GM19397 (cell line): Measurements from ENCODE around the gene HES3.

Source experiments
- ATAC-seq: cut with Tn5 transposase; IDR thresholded peaks from one replicate; pipeline ENCODE4 v1.9.1; 2021; ENCODE audit warnings: mild to moderate bottlenecking, moderate library complexity; ENCODE audit not compliant: unreplicated experiment

Gene HES3, protein sequence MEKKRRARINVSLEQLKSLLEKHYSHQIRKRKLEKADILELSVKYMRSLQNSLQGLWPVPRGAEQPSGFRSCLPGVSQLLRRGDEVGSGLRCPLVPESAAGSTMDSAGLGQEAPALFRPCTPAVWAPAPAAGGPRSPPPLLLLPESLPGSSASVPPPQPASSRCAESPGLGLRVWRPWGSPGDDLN

DNA sequence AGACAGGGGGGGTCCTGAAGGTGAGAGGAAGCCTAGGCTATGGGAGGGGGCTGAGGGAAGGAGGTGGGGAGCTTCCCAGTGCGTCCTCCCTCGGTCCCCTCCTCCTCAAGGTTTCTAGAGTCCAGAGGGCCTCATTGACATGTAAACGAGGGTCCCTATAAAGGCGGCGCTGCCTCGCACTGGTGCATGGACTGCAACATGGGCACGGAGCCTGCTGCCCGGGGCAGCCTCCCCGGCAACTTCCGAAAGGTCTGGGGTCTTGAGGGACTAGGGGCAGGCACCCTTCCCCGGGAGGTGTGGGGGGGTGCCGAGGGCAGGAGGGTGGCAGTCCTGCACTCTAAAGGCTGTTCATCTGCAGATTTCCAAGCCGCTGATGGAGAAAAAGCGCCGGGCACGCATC, at the start of gene HES3:
Gene HES3, plus strand, starts transcription at position 187 of the 400 bp plus-strand sequence. Its CDS starts 187 bp downstream, at position 374.
- ATAC-seq = no peak

DNA sequence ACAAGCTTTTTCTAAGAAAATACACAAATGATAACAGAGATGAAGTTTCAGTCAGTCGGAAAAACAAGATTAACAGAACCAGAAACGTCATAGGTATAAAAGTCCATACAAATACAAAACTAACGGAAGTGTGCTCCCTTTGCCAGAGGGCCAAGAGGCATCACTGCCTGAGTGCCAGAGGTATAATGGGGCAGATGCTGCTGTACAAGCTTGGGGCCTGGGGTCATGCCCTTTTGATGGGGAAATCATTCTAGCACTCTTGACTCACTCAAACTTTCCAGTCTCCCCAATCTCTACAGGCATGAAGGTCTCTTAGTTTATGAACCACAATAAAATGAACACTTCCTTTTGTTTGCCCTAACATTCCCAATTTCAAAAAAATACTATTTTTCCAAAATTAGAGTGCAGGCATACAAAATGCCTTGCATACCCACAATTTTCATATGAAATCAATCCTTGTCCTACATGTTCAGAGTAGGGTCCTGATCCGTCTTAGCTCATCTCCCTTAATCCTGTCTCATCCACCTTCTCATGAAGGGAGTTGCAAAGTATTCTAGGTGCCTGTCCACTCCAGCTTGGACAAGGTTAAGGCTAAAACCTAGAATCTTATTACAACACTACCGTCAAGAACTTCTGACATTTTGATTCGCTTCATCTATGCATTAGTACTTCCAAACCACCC, 46.1 kb upstream of the HES3 start:
- no peak for ATAC-seq

DNA sequence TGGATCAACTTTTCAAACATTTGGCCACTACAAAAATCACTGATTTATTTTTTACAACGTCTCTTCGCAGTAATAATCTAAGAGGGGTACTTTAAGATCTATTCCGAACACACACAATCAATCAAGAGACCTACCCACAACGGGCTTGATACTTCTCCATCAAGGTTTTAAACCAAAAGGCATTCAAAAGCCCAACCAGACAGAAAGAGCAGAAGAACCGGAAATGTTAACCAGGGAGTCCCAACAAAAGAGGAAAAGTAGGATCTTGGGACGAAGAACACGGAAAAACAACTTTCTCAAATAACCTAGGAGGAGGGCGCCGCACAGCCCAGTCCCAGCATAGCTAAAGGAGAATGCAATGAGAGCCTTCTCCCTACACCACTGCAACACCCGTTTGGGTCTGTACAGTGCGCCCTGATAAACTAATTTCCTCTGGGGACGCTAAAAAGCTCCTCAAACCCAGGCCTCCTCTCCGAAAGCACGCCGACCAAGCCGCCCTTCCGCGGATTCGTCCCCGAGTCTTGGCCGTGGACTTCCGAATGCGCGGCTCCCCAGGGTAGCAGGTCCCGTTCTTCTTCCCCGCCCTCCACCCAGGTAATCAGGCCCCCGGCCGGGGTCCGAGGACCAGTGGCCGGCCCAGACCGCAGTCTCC, 45.2 kb upstream of the HES3 start:
- peak; percentile 24 for ATAC-seq

DNA sequence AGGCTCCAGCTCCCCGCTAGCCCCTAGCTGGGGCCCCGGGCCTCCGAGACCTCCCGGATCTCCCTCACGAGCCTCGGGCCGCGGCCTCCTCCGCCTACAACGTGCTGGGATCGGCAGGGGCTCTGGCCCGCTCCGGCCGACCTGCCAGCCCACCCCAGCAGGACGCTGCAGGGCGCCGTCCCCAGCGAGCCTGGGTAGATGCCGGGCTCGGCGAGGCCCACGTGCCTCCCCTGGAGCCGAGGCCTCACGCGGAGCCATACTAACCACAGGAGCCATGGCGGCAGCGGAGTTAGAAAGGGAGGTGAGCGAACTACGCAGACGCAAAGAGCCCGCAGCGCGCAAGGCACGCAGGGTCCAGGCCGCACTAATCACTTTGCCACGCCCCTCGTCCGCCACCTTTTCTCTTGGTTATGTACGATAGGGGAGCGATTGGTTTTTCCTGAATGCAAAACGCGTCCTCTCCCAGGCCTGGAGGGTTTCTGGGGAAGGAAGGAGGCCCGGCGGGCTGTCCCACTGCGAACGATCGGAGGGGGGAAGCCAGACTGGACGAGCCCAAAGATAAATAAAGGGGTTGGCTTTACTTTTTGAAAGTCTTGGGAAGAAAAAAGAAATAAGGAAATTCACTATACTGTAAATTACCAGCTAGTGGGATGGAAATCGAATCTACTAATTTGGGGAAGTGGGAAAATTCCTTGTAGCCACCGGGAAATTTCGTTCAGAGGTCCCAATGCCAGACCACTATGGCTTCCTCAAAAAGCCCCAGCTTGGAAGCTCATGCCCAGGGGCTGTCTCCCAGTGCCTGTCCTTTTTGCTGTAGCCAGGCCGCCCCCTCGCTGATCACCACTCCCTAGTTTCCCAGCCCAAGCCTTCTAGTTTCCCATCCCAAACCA, 44.4 kb upstream of the HES3 start, which contains the start of gene RPL22:
Gene RPL22, minus strand, starts transcription at position 298 of the 890 bp plus-strand sequence. Its CDS starts 22 bp downstream, at position 276.
- peak; percentile 91 for ATAC-seq

DNA sequence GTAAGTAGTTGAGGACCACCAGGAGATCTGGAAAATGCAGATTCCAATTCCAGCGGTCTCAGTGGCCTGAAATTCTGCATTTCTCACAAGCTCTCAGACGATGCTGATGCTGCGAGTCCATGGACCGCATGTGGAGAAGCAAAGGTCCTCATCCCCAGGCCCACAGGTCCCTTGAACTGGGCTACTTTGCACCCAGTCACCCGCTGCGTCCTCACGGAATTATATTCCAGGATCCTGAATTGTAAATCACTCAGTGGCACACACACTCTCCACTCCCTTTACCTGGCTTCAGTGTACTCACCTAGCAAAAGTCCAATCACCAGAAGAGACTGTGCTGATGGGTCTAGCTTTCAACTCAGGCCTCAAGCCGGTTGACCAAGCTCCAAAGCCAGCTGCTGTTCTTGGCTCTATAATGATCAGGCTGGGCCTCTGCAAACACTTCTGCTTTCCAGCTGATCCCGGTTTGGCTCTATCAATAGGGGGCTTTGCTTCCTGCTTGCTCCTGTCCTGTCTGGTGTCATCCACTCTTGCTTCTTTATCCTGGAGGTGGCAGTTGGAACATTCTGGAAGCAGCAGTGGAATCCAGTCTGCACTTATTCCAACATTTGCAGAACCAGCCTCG, 43.7 kb upstream of the HES3 start:
- ATAC-seq = no peak

DNA sequence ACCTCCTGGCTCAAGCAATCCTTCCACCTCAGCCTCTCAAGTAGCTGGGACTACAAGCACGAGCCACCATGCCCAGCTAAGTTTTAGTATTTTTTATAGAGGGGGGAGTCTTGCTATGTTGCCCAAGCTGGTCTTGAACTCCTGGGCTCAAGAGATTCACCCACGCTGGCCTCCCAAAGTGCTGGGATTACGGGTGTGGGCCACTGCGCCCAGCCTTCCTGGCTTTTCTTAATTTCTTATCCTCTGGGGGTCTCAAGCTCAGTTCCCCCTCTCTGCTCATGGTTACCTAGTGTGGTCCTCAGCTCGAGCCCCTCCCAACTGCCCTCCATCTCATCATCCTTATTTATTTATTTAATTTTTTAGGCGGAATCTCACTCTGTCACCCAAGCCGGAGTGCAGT, 41.7 kb upstream of the HES3 start:
- ATAC-seq = no peak

DNA sequence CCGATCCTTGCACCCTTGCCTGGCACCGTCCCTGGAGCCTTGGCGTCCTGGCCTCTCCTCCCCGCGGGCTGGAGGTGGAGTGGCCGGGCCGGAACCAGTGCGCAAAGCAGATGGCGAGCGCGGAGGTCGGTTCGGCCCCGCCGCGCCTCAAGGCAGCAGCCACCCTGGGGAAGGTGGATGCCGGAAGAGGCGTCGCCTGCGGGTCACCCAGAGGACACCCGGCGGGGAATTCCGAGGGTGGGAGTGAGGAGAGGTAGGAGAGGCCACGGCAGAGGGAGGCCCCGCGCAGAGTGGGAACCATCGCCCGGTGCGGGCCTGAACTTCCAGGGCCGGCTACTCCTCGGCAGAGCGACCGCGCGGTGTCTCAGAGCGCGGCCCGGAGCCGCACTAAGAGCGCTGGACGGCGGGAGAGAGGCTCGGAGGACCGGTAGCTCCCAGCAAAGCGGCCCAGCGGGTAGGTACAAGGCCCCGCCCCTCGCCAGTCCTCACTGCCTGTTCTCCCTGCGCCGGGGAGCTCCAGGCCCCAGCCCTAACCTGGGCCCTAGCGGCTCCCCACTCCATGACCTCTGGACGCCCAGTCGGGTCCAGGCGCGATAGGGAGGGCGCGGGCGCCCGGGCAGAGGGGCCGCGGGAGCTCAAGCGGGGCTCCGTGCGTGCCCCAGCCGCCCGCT, 38.0 kb upstream of the HES3 start, which contains the start of gene RNF207:
Gene RNF207, plus strand, starts transcription at position 271 of the 671 bp plus-strand sequence. CDS start 417 bp downstream, outside the sequence.
- ATAC-seq = peak; percentile 46

DNA sequence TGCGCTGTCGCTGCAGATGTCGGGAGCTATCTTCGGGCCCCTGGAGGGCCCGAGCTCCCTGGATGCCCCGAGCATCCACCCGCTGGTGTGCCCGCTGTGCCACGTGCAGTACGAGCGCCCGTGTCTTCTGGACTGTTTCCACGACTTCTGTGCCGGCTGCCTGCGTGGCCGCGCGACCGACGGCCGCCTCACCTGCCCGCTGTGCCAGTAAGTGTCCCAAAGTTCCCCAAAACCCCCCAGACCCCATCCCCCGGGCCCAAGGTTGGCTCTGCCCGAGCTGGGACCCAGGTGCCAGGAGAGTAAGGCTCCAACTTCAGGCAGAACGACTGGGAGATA, 37.5 kb upstream of the HES3 start:
- no peak for ATAC-seq

DNA sequence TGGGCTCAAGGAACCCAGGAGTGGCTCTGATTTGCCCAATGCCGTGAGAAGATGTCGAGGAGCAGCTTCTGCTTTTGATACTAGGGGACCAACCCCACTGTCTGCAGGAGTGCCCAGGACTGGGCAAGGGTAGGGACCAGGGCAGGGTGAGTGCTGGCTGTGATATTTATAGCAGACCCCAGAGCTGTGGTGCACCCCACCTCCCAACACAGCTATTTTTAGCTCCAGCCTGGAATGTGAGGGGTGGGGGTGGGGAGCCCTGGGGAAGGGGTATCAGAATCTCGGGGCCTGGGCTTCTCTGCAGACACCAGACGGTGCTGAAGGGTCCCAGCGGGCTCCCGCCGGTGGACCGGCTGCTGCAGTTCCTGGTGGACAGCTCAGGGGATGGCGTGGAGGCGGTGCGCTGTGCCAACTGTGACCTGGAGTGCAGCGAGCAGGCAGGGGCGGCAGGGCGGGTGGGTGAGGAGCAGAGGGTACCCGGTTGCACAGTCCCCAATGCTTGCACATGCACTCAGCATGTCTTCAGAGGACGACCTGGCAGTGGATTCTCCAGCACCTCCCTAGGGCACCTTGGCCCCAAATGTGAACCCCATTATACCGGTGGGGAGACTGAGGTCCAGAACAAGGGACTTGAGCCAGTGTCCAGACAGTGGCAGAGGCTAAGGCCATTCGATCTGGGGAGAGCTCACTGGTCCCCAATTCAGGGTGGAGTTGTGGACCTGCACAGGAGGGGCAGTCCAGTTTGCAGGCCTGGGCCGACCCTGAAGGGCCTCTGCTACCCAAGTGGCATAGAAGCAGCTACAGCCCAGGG, 36.7 kb upstream of the HES3 start:
- no peak for ATAC-seq

DNA sequence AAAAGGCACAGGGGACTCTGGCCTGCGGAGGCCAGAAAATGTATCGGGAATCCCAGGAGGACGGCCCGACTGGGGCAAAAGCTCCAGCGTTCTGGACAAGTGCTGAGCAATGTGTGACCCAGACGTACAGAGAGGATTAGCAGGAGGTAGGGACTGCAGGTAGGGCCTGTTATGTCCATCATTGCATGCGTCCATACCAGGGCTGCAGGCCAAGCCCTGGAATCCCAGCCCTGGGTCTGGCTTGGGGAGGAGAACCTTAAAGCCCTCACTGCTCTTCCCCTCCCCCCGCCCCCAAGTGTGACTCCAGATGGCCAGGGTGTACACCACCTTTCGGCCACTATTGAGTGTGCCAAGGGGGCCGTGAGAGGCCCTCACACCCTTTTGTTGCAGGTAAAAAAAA, 36.1 kb upstream of the HES3 start:
- ATAC-seq = no peak

DNA sequence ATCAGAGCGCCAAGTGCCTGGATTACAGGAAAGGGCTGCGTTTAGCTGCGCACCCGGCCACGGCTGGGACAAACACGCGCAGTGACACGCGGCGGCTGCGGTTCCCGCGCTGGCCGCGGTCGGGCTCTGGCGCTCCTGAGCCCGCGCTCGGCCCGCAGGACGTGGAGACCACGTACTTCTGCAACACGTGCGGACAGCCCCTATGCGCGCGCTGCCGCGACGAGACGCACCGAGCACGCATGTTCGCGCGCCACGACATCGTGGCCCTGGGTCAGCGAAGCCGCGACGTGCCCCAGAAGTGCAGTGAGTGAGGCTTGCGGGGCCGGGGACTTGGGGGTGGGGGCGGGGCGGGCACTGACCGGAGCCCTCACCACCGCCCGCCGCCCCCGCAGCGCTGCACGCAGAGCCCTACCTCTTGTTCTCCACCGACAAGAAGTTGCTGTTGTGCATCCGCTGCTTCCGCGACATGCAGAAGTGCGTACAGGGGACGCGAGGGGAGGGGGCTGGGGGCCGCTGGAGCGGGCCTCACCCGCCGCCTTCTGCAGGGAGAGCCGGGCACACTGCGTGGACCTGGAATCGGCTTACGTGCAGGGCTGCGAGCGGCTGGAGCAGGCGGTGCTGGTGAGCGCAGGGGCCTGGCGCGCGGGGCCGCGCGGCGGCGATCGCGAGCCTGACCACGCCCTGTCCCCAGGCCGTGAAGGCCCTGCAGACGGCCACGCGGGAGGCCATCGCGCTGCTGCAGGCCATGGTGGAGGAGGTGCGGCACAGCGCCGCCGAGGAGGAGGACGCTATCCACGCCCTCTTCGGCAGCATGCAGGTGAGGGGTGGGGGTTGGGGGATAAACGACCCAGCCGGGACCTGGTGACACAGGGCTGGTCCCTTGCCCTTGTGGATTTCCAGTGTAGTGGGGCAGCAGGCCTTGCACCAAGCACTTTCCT, 35.0 kb upstream of the HES3 start:
- peak; percentile 36 for ATAC-seq

DNA sequence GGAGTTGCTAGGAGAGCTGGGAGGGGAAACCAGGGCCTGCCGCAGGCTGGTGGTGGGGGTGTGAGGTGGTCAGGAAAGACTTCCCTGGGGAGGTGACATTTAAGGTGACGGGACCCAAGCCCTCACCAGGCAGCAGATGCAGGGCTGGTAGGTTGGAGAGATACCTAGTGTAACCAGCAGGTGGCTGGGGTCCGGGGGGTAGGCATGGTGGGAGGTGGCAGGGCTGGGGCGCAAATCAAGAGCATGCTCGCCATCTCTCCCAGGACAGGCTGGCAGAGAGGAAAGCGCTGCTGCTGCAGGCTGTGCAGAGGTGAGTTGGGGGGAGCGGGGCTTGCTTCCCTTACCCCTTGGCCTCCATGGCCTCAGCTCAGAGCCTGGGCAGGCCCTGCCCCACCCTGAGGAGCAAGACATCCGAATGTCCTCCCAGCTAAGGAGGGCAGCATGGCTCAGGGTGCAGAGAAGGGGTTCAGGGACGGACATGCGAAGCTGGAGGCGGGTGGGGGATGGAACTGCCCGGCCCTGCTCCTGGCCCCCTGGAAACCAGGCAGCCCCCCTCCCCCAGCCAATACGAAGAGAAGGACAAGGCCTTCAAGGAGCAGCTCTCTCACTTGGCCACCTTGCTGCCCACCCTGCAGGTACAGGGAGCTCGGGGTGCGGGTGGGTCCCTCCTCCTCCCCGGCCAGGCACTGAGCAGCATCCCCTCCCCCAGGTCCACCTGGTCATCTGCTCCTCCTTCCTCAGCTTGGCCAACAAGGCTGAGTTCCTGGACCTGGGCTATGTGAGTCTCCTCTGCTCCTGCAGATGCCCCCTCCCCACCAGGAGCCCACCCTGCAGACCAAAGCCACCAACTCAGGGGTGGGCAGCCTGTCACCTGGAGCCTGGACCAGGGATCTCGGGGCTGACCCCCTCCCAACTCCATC, 34.1 kb upstream of the HES3 start:
- ATAC-seq = peak; percentile 10

DNA sequence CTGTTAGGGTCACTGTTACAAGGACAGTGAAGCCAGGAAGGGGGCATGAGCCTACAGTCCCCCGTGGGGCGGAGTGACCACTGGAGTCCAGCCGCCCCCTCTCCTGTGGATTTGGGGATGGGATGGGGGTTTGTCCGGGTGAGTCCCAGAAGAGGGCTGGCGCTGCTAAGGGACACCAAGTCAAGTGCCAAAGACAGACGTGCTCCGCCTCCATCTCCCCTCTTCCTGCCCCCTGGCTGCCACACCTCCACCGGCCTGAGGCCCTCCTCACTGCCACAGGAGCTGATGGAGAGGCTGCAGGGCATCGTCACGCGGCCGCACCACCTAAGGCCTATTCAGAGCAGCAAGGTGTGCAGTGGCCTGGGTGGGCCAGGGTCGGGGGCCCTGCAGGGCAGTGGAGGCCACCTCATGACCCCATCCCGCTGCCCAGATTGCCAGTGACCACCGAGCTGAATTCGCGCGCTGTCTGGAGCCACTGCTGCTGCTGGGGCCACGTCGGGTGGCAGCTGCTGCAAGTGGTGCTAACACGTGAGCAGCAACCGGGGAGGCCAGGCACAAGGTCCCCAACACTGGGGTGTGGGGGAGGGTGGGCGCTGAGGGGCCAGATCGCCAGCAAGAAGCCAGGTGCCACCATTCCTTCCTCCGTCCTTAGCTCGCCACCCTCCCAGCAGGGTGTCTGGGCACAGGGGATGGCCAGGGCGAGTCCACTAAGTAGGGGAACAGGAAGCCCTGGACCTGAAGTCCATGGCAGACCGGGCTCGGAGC, 33.2 kb upstream of the HES3 start:
- no peak for ATAC-seq

DNA sequence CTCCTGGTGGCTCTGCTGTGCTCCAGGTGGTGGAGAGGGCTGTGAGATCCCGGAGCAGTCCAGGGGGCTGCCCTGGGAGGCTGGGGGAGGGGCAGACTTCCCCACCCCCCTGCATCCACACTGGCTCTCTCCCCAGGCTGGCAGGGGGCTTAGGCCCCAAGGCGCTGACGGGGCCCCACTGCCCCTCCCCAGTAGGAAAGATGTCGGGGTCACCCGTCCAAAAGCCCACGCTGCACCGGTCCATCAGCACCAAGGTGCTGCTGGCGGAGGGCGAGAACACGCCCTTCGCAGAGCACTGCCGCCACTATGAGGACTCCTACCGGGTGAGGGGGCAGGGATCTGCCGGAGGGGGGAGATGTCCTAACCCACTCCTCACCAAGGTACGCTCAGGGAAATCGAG, 32.2 kb upstream of the HES3 start:
- no peak for ATAC-seq

DNA sequence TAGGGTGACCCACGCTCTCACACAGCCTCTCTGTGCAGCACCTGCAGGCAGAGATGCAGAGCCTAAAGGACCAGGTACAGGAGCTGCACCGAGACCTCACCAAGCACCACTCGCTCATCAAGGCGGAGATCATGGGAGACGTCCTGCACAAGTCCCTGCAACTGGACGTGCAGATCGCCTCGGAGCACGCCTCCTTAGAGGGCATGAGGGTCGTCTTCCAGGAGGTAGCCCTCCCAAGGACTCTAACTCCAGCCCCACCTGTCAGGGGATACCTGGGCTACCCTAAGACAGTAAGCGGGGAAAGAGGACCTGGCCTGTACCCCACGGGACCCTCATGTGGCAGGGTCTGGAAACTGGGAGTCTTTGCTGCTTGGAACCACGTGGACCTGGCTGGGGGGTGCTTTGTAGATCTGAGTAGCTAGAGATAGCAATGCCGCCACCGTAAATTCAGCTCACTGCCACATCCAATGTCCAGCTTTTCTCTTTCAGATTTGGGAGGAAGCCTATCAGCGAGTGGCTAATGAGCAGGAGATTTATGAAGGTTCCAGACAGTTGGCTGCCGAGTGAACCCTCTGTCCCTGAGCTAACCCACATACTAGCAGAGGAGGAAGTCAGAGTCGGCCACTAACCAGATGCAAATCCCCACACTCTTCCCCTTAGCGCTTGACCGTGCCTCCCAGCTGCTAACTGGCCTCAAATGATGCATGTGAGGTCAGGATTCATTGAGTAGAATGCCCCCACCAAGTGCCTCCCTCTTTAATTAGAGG, 31.6 kb upstream of the HES3 start:
- no peak for ATAC-seq
